Peyer's patch (tissue), 4 donors: ENCODE data around the gene TM9SF1.

ENCODE experiments used
- POLR2A ChIP-seq, 2 donors: fragments of 450-650 bp; IDR thresholded peaks; one replicate each; pipeline ENCODE4 v1.5.1; 2017; ENCODE audit warnings: antibody characterized with exemption in 2 of 2, mild to moderate bottlenecking in 2 of 2, moderate library complexity in 2 of 2
- TF ChIP-seq, protein P1 (sequence below), 6 experiments: fragments of 450-650 bp in 4 of 6; fragments of 200-600 bp in 2 of 6; sonication (generic) in 1 of 6; IDR thresholded peaks; one replicate each; pipeline ENCODE4 v1.5.1; 2017 to 2019; ENCODE audit warnings: antibody characterized with exemption in 6 of 6, mild to moderate bottlenecking in 3 of 6, moderate library complexity in 1 of 6

DNA sequence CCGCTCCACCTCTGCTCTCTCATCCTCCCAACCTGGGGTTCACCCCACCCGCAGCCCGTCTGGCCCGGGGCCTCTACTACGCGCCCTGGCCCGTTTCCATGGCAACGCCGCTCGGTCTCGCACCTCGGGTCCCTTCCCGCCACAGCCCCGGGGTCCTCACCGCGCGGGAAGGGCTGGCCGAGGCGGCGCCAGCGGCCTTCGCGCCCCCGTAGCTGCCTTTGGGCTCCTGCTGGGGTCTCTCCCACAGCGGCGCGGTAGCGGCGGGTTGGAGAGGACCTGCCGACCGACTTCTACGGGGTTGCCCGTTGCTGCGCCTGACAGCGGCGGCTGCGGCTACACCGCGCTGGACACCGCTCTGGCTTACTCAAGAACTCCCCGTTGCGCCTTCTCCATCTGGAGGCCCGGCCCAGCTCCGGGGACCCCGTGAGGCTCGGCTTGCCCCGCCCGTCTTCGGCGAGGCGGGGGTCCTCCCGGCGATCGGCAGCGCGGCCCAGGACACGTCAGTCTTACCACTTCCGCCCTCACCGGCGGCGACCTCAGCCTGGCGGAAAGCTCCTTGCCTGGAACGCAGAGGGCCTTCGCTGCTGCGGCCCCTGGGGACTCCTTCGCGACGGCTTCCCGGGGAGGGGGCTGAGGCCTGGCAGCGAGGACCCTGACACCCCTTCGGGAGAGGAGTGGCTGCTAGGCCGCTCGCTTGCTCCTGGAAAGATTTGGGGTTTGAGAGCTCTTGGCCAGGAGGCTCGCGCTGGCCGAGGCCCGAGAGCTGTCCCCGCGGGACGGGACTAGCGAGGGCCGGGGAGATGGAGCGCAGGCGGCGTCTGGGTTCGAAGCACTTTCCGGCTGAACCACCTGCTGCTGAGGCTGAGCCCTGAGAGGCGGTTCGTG, at the start of gene TM9SF1:
- TF ChIP-seq, protein P1, sequence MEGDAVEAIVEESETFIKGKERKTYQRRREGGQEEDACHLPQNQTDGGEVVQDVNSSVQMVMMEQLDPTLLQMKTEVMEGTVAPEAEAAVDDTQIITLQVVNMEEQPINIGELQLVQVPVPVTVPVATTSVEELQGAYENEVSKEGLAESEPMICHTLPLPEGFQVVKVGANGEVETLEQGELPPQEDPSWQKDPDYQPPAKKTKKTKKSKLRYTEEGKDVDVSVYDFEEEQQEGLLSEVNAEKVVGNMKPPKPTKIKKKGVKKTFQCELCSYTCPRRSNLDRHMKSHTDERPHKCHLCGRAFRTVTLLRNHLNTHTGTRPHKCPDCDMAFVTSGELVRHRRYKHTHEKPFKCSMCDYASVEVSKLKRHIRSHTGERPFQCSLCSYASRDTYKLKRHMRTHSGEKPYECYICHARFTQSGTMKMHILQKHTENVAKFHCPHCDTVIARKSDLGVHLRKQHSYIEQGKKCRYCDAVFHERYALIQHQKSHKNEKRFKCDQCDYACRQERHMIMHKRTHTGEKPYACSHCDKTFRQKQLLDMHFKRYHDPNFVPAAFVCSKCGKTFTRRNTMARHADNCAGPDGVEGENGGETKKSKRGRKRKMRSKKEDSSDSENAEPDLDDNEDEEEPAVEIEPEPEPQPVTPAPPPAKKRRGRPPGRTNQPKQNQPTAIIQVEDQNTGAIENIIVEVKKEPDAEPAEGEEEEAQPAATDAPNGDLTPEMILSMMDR (IDR thresholded peaks at IDR 0.05), result no peak
- peak; percentile 76 to 91 for TF ChIP-seq POLR2A (IDR thresholded peaks at IDR 0.05)
